Smooth muscle cell of the coronary artery (primary cell): ENCODE data around the gene ILDR1. TPM values are rescaled to one million over a fixed set of nuclear protein-coding genes. Genes with fewer than 3 reads are reported as not detected.

Experiments used
- total RNA-seq: library from RNA; depleted of rRNA; stranded (reverse); fragments of >200 nt; gene quantifications from 2 replicates; pipeline ENCODE4 v1.2.3, GENCODE V29; 2014; ENCODE audit warnings: low replicate concordance

The ILDR1 gene
- not detected in 2 replicates for total RNA-seq

DNA sequence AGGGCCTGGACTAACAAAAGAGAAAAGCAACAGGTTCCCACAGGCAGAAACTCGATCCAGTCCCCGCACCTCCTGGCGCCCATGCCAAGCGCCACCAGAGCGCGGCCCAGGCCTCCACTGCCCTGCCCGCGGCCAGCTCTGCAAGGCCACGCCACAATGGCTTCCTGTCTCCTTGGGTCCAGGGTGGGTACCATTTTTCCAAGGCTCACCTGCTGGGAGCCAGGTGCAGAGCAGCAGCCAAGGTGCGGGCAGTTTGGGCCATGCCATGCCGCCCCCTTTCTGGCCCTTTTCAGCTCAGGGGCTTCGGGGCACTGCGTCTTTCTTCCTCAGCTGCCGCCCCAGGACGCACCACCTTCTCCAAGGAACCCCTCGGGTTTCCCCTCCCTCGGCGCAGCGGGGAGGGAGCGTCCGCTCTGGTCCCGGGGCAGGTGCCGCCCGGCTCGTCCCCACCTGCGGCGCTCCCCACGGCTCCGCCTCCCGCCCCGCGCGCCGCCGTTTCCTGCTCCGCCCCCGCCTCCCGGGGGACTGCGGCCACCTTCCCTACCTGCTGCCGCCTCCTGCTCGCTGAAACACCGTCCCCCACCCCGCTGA, at the start of gene ILDR1:
ILDR1 (minus strand) TSS at position 437 of the 591 bp plus-strand sequence; CDS start at position 267, 170 bp downstream.

DNA sequence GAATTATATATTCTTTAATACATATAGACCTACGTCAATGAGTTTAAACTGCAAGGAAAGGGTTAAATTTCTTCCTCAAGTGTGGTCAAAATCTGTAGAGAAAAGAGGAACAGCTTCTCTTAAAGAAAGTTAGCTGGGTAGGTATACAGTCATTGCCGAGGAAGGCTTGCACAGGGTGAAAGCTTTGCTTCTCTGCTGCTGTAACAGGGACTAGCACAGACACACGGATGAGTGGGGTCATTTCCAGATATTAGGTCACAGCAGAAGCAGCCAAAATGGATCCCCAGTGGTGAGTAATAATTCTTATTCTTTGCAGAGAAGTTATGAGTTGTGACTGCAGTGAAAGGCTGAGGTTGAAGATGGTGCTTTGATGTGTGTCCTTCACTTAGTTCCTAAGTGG, 33.2 kb upstream of the ILDR1 start, which contains the start of gene CD86:
CD86 (plus strand) TSS at position 148 of the 400 bp plus-strand sequence; CDS start at position 276, 128 bp downstream.

Other genes starting within 250 kb of the ILDR1 start
- 13.3 and 14.3 TPM in 2 replicates for gene IQCB1, start 187.2 kb downstream of the ILDR1 start, total RNA-seq
- 1.8 and 2.8 TPM in 2 replicates for gene EAF2, start 187.0 kb downstream of the ILDR1 start, total RNA-seq
- 0.15 and 1.3 TPM in 2 replicates for gene SLC15A2, start 127.8 kb downstream of the ILDR1 start, total RNA-seq
- not detected in 2 replicates for gene CD86, start 33.1 kb upstream of the ILDR1 start, total RNA-seq
- under 0.01 TPM in 1 of 2 replicates, not detected in the other for gene CASR, start 161.4 kb upstream of the ILDR1 start, total RNA-seq